Body of pancreas (tissue), 4 donors: ENCODE measurements around the gene SPRED3.

ENCODE experiments used
- POLR2A ChIP-seq, 3 donors: fragments of 450-650 bp; IDR thresholded peaks; one replicate each; pipeline ENCODE4 v1.6.1; 2016; ENCODE audit warnings: antibody characterized with exemption in 3 of 3, mild to moderate bottlenecking in 2 of 3
- TF ChIP-seq, protein P1 (sequence below), 7 experiments: fragments of 450-650 bp in 4 of 7; fragments of 200-600 bp in 3 of 7; sonication (generic) in 3 of 7; IDR thresholded peaks; one replicate each; pipeline ENCODE4 v1.5.1; 2016 to 2019; ENCODE audit warnings: antibody characterized with exemption in 7 of 7

DNA sequence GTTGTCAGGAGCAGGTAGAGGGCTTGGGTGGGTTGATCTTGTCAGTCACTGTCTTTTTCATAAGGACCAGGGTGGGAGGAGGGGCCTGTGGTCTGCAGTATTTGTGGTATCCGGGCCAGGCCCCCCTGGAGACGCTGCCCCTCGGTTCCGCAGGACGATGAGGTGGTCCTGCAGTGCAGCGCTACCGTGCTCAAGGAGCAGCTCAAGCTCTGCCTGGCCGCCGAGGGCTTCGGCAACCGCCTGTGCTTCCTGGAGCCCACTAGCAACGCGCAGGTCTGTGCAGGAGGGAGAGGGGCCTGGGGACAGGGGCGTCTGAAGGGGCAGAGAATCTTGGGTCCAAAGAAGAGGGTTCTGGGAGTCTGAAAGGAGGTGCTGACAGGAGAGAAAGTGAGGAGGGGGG, 52.1 kb downstream of the SPRED3 start:
- TF ChIP-seq, protein P1, sequence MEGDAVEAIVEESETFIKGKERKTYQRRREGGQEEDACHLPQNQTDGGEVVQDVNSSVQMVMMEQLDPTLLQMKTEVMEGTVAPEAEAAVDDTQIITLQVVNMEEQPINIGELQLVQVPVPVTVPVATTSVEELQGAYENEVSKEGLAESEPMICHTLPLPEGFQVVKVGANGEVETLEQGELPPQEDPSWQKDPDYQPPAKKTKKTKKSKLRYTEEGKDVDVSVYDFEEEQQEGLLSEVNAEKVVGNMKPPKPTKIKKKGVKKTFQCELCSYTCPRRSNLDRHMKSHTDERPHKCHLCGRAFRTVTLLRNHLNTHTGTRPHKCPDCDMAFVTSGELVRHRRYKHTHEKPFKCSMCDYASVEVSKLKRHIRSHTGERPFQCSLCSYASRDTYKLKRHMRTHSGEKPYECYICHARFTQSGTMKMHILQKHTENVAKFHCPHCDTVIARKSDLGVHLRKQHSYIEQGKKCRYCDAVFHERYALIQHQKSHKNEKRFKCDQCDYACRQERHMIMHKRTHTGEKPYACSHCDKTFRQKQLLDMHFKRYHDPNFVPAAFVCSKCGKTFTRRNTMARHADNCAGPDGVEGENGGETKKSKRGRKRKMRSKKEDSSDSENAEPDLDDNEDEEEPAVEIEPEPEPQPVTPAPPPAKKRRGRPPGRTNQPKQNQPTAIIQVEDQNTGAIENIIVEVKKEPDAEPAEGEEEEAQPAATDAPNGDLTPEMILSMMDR (IDR thresholded peaks at IDR 0.05) = no peak
- no peak for TF ChIP-seq POLR2A (IDR thresholded peaks at IDR 0.05)
